ENCODE data around the gene PCGF1. TPM values are rescaled to one million over a fixed set of nuclear protein-coding genes. Genes with fewer than 3 reads are reported as not detected.
A peak's percentile ranks its signal among the peaks of the same experiment; 100 is the strongest.

The PCGF1 gene
- total RNA-seq, 4 donors from 2014 or later: 9.6 to 32.0 (median 19.1) TPM

DNA sequence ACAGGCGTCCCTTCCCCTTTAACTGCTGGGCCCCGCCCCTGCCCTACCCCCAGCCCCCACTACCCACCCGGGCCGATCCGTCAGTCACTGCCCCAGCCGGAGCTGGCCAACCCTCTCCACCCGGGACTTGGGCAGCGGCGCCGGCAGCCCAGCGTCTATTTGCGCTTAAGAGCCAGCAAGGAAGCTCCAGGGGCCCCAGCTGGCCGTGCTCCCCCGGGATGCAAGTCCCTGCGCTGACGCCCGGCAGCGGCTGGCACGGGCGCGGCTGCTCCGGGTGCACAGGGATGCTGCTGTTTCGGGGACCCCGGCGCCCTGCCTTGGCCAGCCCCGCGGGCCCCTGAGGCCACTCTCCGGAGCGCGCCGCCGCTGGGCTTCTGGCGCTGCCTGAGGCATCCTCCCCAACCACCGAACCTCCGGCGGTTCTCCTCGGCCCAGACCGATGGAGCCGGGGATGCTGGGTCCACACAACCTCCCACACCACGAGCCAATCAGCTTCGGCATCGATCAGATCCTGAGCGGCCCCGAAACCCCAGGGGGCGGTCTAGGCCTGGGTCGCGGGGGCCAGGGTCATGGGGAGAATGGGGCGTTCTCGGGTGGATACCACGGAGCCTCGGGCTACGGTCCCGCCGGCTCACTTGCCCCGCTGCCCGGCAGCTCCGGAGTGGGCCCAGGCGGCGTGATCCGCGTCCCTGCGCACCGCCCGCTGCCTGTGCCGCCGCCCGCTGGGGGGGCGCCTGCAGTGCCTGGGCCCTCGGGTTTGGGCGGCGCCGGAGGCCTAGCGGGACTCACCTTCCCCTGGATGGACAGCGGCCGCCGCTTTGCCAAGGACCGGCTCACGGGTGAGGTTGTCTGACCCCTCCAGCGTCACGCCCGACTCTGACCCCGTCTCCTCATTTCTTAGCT lies 7.1 kb upstream of the PCGF1 start, which contains the start of gene TLX2:
Gene TLX2, plus strand, starts transcription at position 83 of the 903 bp plus-strand sequence. Its CDS starts 357 bp downstream, at position 440.
- WGBS, 2 donors: 5% methylated on average over 37 to 38 of the region's 82 CpGs
- peaks cover 0 to 91% of the 10 kb centered on the region in 2 donors for H3K27me3 ChIP-seq

GRCh38 chr2:74513605-74514367 lies 6.3 kb upstream of the PCGF1 start:
- 6 to 8% methylated on average over 37 to 39 of the region's 52 CpGs for WGBS, 2 donors
- Histone ChIP-seq H3K4me3 (no peak overlapping the region), H3K4me1 (peaks cover 0 to 30% (median 22%) of the 10 kb centered on the region in 4 donors), H3K36me3 (no peaks in the 10 kb centered on the region), H3K27me3 (peaks cover 0 to 85% of the 10 kb centered on the region in 2 donors), H3K9me3 (no peaks in the 10 kb centered on the region), H3K27ac (no peak overlapping the region)
- TF ChIP-seq POLR2A (IDR thresholded peaks at IDR 0.05) (no peak), EP300 (IDR thresholded peaks at IDR 0.05) (peak in 1 of 2 donors; percentile 85)
- DNase-seq (ENCODE audit: low spot score in 2 of 2): no peak

More for the DNA sequence above, 7.1 kb upstream of the PCGF1 start, which contains the start of gene TLX2:
- no peaks in the 10 kb centered on the region for H3K9me3 ChIP-seq
- no peak within 1 kb of the TSS for H3K27ac ChIP-seq
- DNase-seq (ENCODE audit: low spot score in 2 of 2): no peak
- H3K36me3 ChIP-seq: no peaks in the 10 kb centered on the region
- peak within 1 kb of the TSS in 1 of 4 donors; percentile 1 for H3K4me3 ChIP-seq
- peaks cover 0 to 30% (median 22%) of the 10 kb centered on the region in 4 donors for H3K4me1 ChIP-seq
- TF ChIP-seq POLR2A (IDR thresholded peaks at IDR 0.05) (no peak), EP300 (IDR thresholded peaks at IDR 0.05) (no peak), CTCF (IDR thresholded peaks at IDR 0.05) (no peak)

DNA sequence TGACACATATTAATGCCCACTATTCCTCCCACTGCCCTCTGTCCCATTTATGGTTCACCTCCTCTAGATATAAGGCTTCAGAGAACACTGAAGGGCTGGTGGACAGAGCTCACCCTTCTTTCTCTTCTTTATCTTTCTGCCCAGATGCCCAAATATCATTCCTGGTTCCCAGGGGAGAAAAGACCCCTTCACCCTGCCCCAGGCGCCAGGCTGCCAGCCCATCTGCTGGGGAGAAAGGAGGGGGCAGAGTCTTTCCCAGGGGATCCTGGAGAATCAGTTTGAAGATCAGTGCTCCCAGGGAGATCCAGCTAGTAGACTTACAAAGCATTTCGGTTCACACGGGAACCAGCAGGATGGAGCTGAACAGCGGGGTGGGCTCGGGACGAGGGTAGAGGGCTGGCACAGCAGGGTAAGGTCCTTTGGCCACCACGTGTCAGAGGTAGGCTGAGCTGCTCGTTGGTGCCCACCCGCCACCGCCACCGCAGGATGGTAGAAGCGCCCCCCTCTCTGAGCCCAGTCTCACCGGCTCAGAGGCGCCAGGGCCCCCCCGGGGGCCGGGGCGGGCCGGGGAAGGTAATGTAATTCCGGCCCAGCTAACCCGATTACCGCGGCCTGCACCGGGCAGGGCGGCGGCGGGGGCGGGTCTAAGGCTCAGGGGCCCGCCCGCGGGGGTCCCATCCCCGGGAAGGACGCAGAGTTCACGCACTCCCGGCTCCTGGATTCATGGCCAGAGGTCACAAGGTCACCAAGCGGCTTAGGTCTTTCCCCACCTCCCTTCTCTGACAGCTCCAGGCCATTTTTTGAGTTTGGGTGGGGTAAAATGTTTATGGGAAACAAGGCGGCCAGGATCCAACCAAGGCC lies 5.5 kb upstream of the PCGF1 start:
- TF ChIP-seq POLR2A (IDR thresholded peaks at IDR 0.05) (no peak), CTCF (IDR thresholded peaks at IDR 0.05) (no peak), EP300 (IDR thresholded peaks at IDR 0.05) (no peak)
- DNase-seq (ENCODE audit: low spot score in 2 of 2): no peak

GRCh38 chr2:74511104-74511989 lies 3.9 kb upstream of the PCGF1 start:
- DNase-seq (ENCODE audit: low spot score in 2 of 2): no peak
- WGBS, 2 donors: 37 to 43% methylated on average over 11 of the region's 11 CpGs
- Histone ChIP-seq H3K4me1 (peaks cover 0 to 39% (median 30%) of the 10 kb centered on the region in 4 donors), H3K4me3 (no peak overlapping the region), H3K9me3 (no peaks in the 10 kb centered on the region), H3K36me3 (peaks cover 0 to 2% (median 0%) of the 10 kb centered on the region in 3 donors), H3K27me3 (peaks cover 0 to 60% of the 10 kb centered on the region in 2 donors), H3K27ac (no peak overlapping the region)
- TF ChIP-seq EP300 (IDR thresholded peaks at IDR 0.05): no peak
- TF ChIP-seq CTCF (IDR thresholded peaks at IDR 0.05): no peak
- TF ChIP-seq POLR2A (IDR thresholded peaks at IDR 0.05): no peak

More for the DNA sequence above, 5.5 kb upstream of the PCGF1 start:
- Histone ChIP-seq H3K36me3 (no peaks in the 10 kb centered on the region), H3K4me3 (no peak overlapping the region), H3K9me3 (no peaks in the 10 kb centered on the region), H3K4me1 (peaks cover 0 to 35% (median 24%) of the 10 kb centered on the region in 4 donors), H3K27me3 (peaks cover 0 to 77% of the 10 kb centered on the region in 2 donors), H3K27ac (no peak overlapping the region)
- WGBS, 2 donors: 6 to 8% methylated on average over 16 to 35 of the region's 36 CpGs
